H9 (cell line): ENCODE data around the gene SMNDC1. TPM values are rescaled to one million over a fixed set of nuclear protein-coding genes. Genes with fewer than 3 reads are reported as not detected.

Experiments
- DNase-seq: peaks from one replicate; pipeline ENCODE4 v3.0.0-alpha.2; 2017
- H2AFZ ChIP-seq: one replicate; pipeline ENCODE4 v1.6.1; 2013; ENCODE audit warnings: mild to moderate bottlenecking, low read length, control low read depth, moderate library complexity
- H2AK5ac ChIP-seq: 2 replicates; pipeline ENCODE4 v1.6.1; 2013; ENCODE audit warnings: low read length, control low read depth, mixed read lengths; ENCODE audit not compliant: insufficient read length
- H2BK120ac ChIP-seq: one replicate; pipeline ENCODE4 v1.6.1; 2013; ENCODE audit warnings: low read depth, mild to moderate bottlenecking, low read length, control low read depth, inconsistent platforms; ENCODE audit not compliant: poor library complexity, severe bottlenecking
- H2BK12ac ChIP-seq: 2 replicates; pipeline ENCODE4 v1.6.1; 2013; ENCODE audit warnings: low read length, control low read depth, mixed read lengths, low read depth; ENCODE audit not compliant: insufficient read length
- H2BK15ac ChIP-seq: 2 replicates; pipeline ENCODE4 v1.6.1; 2013; ENCODE audit warnings: low read depth, low read length, control low read depth
- H2BK20ac ChIP-seq: one replicate; pipeline ENCODE4 v1.6.1; 2013; ENCODE audit warnings: low read depth, mild to moderate bottlenecking, low read length, control low read depth, inconsistent platforms; ENCODE audit not compliant: poor library complexity, severe bottlenecking
- H2BK5ac ChIP-seq: 2 replicates; pipeline ENCODE4 v1.6.1; 2013; ENCODE audit warnings: low read length, control low read depth, mixed read lengths; ENCODE audit not compliant: insufficient read length
- H3K14ac ChIP-seq: 2 replicates; pipeline ENCODE4 v1.6.1; 2013; ENCODE audit warnings: low read length, control low read depth; ENCODE audit not compliant: insufficient read depth
- H3K18ac ChIP-seq: 2 replicates; pipeline ENCODE4 v1.6.1; 2013; ENCODE audit warnings: low read depth, mild to moderate bottlenecking, mixed read lengths, low read length, control low read depth; ENCODE audit not compliant: insufficient read length
- H3K23ac ChIP-seq: 2 replicates; pipeline ENCODE4 v1.6.1; 2013; ENCODE audit warnings: low read length, control low read depth, mixed read lengths, low read depth; ENCODE audit not compliant: insufficient read length
- H3K23me2 ChIP-seq: 2 replicates; pipeline ENCODE4 v1.6.1; 2013; ENCODE audit warnings: low read depth, mild to moderate bottlenecking, mixed read lengths, low read length, control low read depth; ENCODE audit not compliant: insufficient read length, poor library complexity, severe bottlenecking
- H3K27ac ChIP-seq: 2 replicates; pipeline ENCODE4 v1.5.1; 2013; ENCODE audit warnings: low read length, control low read depth, mixed read lengths, low read depth; ENCODE audit not compliant: insufficient read length
- H3K27me3 ChIP-seq: 2 replicates; pipeline ENCODE4 v1.6.1; 2013; ENCODE audit warnings: low read length, control low read depth, inconsistent platforms; ENCODE audit not compliant: insufficient read depth
- H3K4ac ChIP-seq: 2 replicates; pipeline ENCODE4 v1.6.1; 2013; ENCODE audit warnings: low read depth, mild to moderate bottlenecking, control low read depth, inconsistent platforms, low read length, moderate library complexity
- H3K4me1 ChIP-seq: 2 replicates; pipeline ENCODE4 v1.6.1; 2013; ENCODE audit warnings: low read length, control low read depth, inconsistent platforms; ENCODE audit not compliant: insufficient read depth
- H3K4me2 ChIP-seq: 2 replicates; pipeline ENCODE4 v1.6.1; 2013; ENCODE audit warnings: low read length, control low read depth, mixed read lengths; ENCODE audit not compliant: insufficient read length, insufficient read depth
- H3K56ac ChIP-seq: 2 replicates; pipeline ENCODE4 v1.6.1; 2013; ENCODE audit warnings: low read depth, mild to moderate bottlenecking, mixed read lengths, low read length, control low read depth; ENCODE audit not compliant: insufficient read length
- H3K79me1 ChIP-seq: 2 replicates; pipeline ENCODE4 v1.6.1; 2013; ENCODE audit warnings: low read depth, mild to moderate bottlenecking, moderate library complexity, low read length, control low read depth, inconsistent platforms; ENCODE audit not compliant: insufficient read depth, poor library complexity, severe bottlenecking
- H3K79me2 ChIP-seq: 2 replicates; pipeline ENCODE4 v1.6.1; 2013; ENCODE audit warnings: low read length, control low read depth, inconsistent platforms; ENCODE audit not compliant: insufficient read depth
- H3K9ac ChIP-seq: 2 replicates; pipeline ENCODE4 v1.6.1; 2013; ENCODE audit warnings: low read length, control low read depth, mixed read lengths; ENCODE audit not compliant: insufficient read length; ENCODE audit errors: extremely low read depth
- H3K9me3 ChIP-seq: one replicate; pipeline ENCODE4 v1.6.1; 2013; ENCODE audit warnings: low read depth, low read length, inconsistent platforms; ENCODE audit not compliant: control insufficient read depth
- H3T11ph ChIP-seq: one replicate; pipeline ENCODE4 v1.6.1; 2013; ENCODE audit warnings: mild to moderate bottlenecking, low read length, control low read depth, inconsistent platforms
- H4K20me1 ChIP-seq: one replicate; pipeline ENCODE4 v1.6.1; 2013; ENCODE audit not compliant: control insufficient read depth, insufficient read length, insufficient read depth
- H4K5ac ChIP-seq: 2 replicates; pipeline ENCODE4 v1.6.1; 2013; ENCODE audit warnings: low read depth, mild to moderate bottlenecking, mixed read lengths, low read length, control low read depth; ENCODE audit not compliant: insufficient read length
- H4K8ac ChIP-seq: replicated peaks from 2 replicates; pipeline ENCODE4 v1.6.1; 2013; ENCODE audit warnings: low read length, control low read depth, mixed read lengths, low read depth; ENCODE audit not compliant: insufficient read length
- H4K91ac ChIP-seq: 2 replicates; pipeline ENCODE4 v1.6.1; 2013; ENCODE audit warnings: low read depth, mild to moderate bottlenecking, moderate library complexity, mixed read lengths, low read length, control low read depth; ENCODE audit not compliant: insufficient read length
- H3K27ac Mint-ChIP-seq, 3 experiments: 2 replicates in 2 of 3; 3 replicates in 1 of 3; pipeline ENCODE4 v1.8.0; 2020 to 2021; ENCODE audit warnings: mixed read lengths in 3 of 3, mild to moderate bottlenecking in 1 of 3, moderate library complexity in 1 of 3
- H3K27me3 Mint-ChIP-seq: 2 replicates; pipeline ENCODE4 v1.8.0; 2021; ENCODE audit warnings: low read depth, mild to moderate bottlenecking, moderate library complexity, mixed read lengths
- H3K36me3 Mint-ChIP-seq, 3 experiments: 2 replicates in 2 of 3; 3 replicates in 1 of 3; pipeline ENCODE4 v1.8.0; 2020 to 2021; ENCODE audit warnings: low read depth in 3 of 3, mixed read lengths in 3 of 3; ENCODE audit not compliant: insufficient read depth in 1 of 3
- H3K4me1 Mint-ChIP-seq, 2 experiments: 2 replicates each; pipeline ENCODE4 v1.8.0; 2020; ENCODE audit warnings: mixed read lengths in 2 of 2
- H3K4me3 Mint-ChIP-seq, 2 experiments: 2 replicates in 1 of 2; 3 replicates in 1 of 2; pipeline ENCODE4 v1.8.0; 2020 to 2021; ENCODE audit warnings: mild to moderate bottlenecking in 2 of 2, mixed read lengths in 2 of 2, moderate library complexity in 1 of 2
- H3K9me3 Mint-ChIP-seq, 2 experiments: 2 replicates in 1 of 2; 3 replicates in 1 of 2; pipeline ENCODE4 v1.8.0; 2020; ENCODE audit warnings: mild to moderate bottlenecking in 2 of 2, mixed read lengths in 2 of 2, moderate library complexity in 1 of 2
- CTCF ChIP-seq: fragments of 200-600 bp; sonication (generic); conservative IDR thresholded peaks from 3 replicates; pipeline ENCODE4 v1.8.0; 2021; ENCODE audit warnings: antibody characterized with exemption, mild to moderate bottlenecking
- WGBS: extraction: QIAGEN DNeasy Blood & Tissue Kit; methylation state at CpG from one replicate; pipeline ENCODE4 v1.1.7; 2013; ENCODE audit warnings: missing lambda C conversion rate, low lambda C conversion rate, mixed read lengths; ENCODE audit not compliant: insufficient read length; ENCODE audit errors: extremely low coverage; 5-methylcytosine and 5-hydroxymethylcytosine counted together
- total RNA-seq: library from RNA; stranded (reverse); gene quantifications from 2 replicates; pipeline ENCODE4 v1.2.1, GENCODE V29; 2021

Gene SMNDC1
- total RNA-seq, 1 experiment from 2014 or later = 55.7 TPM

DNA sequence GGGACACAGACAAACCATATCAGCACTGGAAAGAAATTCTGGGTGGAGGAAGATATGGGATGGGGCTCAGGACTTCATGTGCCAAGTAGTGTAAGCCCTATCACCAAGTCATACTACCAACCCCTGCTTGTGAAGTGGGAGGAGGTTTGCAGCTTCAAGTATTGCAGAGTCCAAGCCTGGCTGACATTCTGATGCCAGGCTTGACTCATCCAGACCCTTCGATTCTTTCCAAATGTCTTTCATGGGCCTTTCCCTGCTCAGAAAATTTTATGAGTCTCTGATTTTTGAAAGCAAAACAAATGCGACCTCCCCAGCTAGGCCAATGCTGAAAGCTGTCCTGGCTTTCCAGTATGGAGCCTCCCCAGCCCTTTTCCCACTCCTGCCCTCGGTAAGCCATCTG is 45.1 kb upstream of the SMNDC1 start:
- no CpG with 5 or more reads among the region's 3 CpGs for WGBS
- no peak overlapping the region for H3K14ac ChIP-seq
- Mint-ChIP-seq H3K4me1 (peaks cover 17 to 24% of the 10 kb centered on the region in 2 experiments), H3K27me3 (peaks cover 5% of the 10 kb centered on the region), H3K27ac (no peak overlapping the region), H3K36me3 (no peaks in the 10 kb centered on the region), H3K9me3 (no peaks in the 10 kb centered on the region), H3K4me3 (no peak overlapping the region)
- no peaks in the 10 kb centered on the region for H3K9me3 ChIP-seq
- H3K18ac ChIP-seq = no peak overlapping the region
- H2AFZ ChIP-seq = no peak overlapping the region
- H3K4me1 ChIP-seq = peaks cover 3% of the 10 kb centered on the region; the same call in 1 of the 2 replicates
- no peak for TF ChIP-seq CTCF
- H3K9ac ChIP-seq = no peak overlapping the region
- no peak overlapping the region for H2AK5ac ChIP-seq
- no peak overlapping the region for H3K4ac ChIP-seq
- H4K8ac ChIP-seq = no peak overlapping the region
- H3K79me2 ChIP-seq = no peaks in the 10 kb centered on the region
- no peak overlapping the region for H4K91ac ChIP-seq
- H3K79me1 ChIP-seq = no peaks in the 10 kb centered on the region
- no peak overlapping the region for H3K27ac ChIP-seq
- H2BK5ac ChIP-seq = no peak overlapping the region
- H3K27me3 ChIP-seq = no peaks in the 10 kb centered on the region
- no peak overlapping the region for H2BK12ac ChIP-seq
- H3K23me2 ChIP-seq = no peaks in the 10 kb centered on the region
- H3K4me2 ChIP-seq = no peak overlapping the region
- no peaks in the 10 kb centered on the region for H4K20me1 ChIP-seq
- no peak overlapping the region for H2BK20ac ChIP-seq
- no peak for DNase-seq
- H2BK120ac ChIP-seq = no peak overlapping the region
- H3T11ph ChIP-seq = no peak overlapping the region
- H2BK15ac ChIP-seq = no peak overlapping the region
- H4K5ac ChIP-seq = no peak overlapping the region
- H3K23ac ChIP-seq = no peak overlapping the region
- no peak overlapping the region for H3K56ac ChIP-seq
